ENCODE results near the gene PIH1D1. TPM values are rescaled to one million over a fixed set of nuclear protein-coding genes. Genes with fewer than 3 reads are reported as not detected.

The PIH1D1 gene
- total RNA-seq, 1 donor from 2014 or later, result 78.8 TPM

DNA sequence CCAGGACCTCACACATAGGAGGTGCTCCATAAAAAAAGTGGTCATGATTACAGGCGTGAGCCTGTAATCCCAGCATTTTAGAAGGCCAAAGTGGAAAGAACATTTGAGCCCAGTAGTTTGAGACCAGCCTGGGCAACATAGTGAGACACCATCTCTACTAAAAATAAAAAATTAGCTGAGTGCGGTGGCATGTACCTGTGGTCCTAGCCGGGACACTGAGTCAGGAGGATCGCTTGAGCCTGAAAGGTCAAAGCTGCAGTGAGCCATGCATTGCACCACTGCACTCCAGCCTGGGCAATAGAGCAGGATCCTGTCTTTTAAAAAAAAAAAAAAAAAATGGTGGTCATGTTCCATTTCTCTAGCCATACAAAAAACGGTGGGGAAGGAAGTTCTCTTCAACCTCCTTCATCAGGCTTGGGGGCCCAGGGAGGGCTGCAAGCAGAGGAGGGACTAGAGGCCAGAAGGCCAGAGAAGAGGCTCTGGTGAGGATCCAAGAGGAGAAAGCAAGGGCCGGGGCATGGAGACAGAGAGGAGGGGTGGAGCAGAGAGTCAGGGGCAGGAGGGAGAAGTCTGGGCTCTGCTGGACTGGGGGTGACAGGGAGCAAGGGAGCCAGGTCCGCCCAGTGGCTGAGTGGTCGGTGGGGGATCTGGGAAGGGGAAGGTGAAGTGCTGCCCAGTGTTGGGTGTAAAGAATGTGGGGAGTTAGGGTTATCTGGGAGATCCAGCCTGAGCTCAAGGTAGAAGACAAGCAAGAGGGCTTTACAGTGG lies 54.7 kb downstream of the PIH1D1 start:
- DNase-seq (ENCODE audit: low spot score), result no peak
- Mint-ChIP-seq H3K36me3 (ENCODE audit: low read depth, unreplicated experiment) (no peaks in the 10 kb centered on the region), H3K27ac (ENCODE audit: unreplicated experiment) (no peak overlapping the region), H3K4me3 (ENCODE audit: unreplicated experiment) (no peak overlapping the region), H3K27me3 (ENCODE audit: unreplicated experiment) (peaks cover 17% of the 10 kb centered on the region), H3K4me1 (ENCODE audit: unreplicated experiment) (peaks cover 8% of the 10 kb centered on the region), H3K9me3 (ENCODE audit: unreplicated experiment) (no peaks in the 10 kb centered on the region)
- no peak for TF ChIP-seq CTCF (IDR thresholded peaks at IDR 0.05; ENCODE audit: unreplicated experiment)

Small RNA genes within 50 kb of the gene (microRNA-seq; reads per million reads assigned to microRNA genes)
- 18.1 reads per million, percentile 66 among the genes with 10 or more reads in this experiment for gene MIR150 (ENCODE audit: unreplicated experiment)

Other genes with a start within 250 kb of the PIH1D1 start
- 4.0 TPM for gene SLC6A16, start 126.6 kb downstream of the PIH1D1 start, total RNA-seq (ENCODE audit: unreplicated experiment)
- not detected for gene CD37, start 116.4 kb downstream of the PIH1D1 start, total RNA-seq (ENCODE audit: unreplicated experiment)
- gene TEAD2, start 89.4 kb downstream of the PIH1D1 start, total RNA-seq (ENCODE audit: unreplicated experiment), result 167 TPM
- gene DKKL1, start 87.9 kb downstream of the PIH1D1 start, total RNA-seq (ENCODE audit: unreplicated experiment), result 2.2 TPM
- gene KASH5, start 63.6 kb downstream of the PIH1D1 start, total RNA-seq (ENCODE audit: unreplicated experiment), result 0.26 TPM
- not detected for gene PTH2, start 28.4 kb downstream of the PIH1D1 start, total RNA-seq (ENCODE audit: unreplicated experiment)
- not detected for gene GFY, start 26.4 kb downstream of the PIH1D1 start, total RNA-seq (ENCODE audit: unreplicated experiment)
- 0.92 TPM for gene SLC17A7, start 10.3 kb downstream of the PIH1D1 start, total RNA-seq (ENCODE audit: unreplicated experiment)
- gene ALDH16A1, start 1.4 kb upstream of the PIH1D1 start, total RNA-seq (ENCODE audit: unreplicated experiment), result 49.6 TPM
- 1.4 TPM for gene FLT3LG, start 22.4 kb upstream of the PIH1D1 start, total RNA-seq (ENCODE audit: unreplicated experiment)
- 2,762 TPM for gene RPL13A, start 35.8 kb upstream of the PIH1D1 start, total RNA-seq (ENCODE audit: unreplicated experiment)
- gene RPS11, start 44.6 kb upstream of the PIH1D1 start, total RNA-seq (ENCODE audit: unreplicated experiment), result 2,099 TPM
- gene FCGRT, start 60.8 kb upstream of the PIH1D1 start, total RNA-seq (ENCODE audit: unreplicated experiment), result 127 TPM
- 19.4 TPM for gene RCN3, start 76.2 kb upstream of the PIH1D1 start, total RNA-seq (ENCODE audit: unreplicated experiment)
- 76.3 TPM for gene NOSIP, start 128.7 kb upstream of the PIH1D1 start, total RNA-seq (ENCODE audit: unreplicated experiment)
- 2.4 TPM for gene PRRG2, start 129.5 kb upstream of the PIH1D1 start, total RNA-seq (ENCODE audit: unreplicated experiment)
- gene PRR12, start 139.4 kb upstream of the PIH1D1 start, total RNA-seq (ENCODE audit: unreplicated experiment), result 38.8 TPM
- gene RRAS, start 188.3 kb upstream of the PIH1D1 start, total RNA-seq (ENCODE audit: unreplicated experiment), result 23.9 TPM
- gene SCAF1, start 190.4 kb upstream of the PIH1D1 start, total RNA-seq (ENCODE audit: unreplicated experiment), result 90.3 TPM
- 76.1 TPM for gene IRF3, start 214.0 kb upstream of the PIH1D1 start, total RNA-seq (ENCODE audit: unreplicated experiment)
- gene BCL2L12, start 214.1 kb upstream of the PIH1D1 start, total RNA-seq (ENCODE audit: unreplicated experiment), result 50.1 TPM
- 175 TPM for gene PRMT1, start 225.5 kb upstream of the PIH1D1 start, total RNA-seq (ENCODE audit: unreplicated experiment)
- gene ADM5, start 237.8 kb upstream of the PIH1D1 start, total RNA-seq (ENCODE audit: unreplicated experiment), result 5.3 TPM
- gene CPT1C, start 239.3 kb upstream of the PIH1D1 start, total RNA-seq (ENCODE audit: unreplicated experiment), result 94.1 TPM